HG03175 (cell line): ENCODE data around the gene RSPH10B2.
"Not testable (repeated sequence)": the region's sequence is repeated elsewhere in the genome, so short reads cannot be mapped to it uniquely, and the experiment has no call there.

ENCODE experiments used
- ATAC-seq: cut with Tn5 transposase; IDR thresholded peaks from one replicate; pipeline ENCODE4 v1.9.1; 2021; ENCODE audit warnings: mild to moderate bottlenecking, moderate library complexity; ENCODE audit not compliant: unreplicated experiment

Gene RSPH10B2

DNA sequence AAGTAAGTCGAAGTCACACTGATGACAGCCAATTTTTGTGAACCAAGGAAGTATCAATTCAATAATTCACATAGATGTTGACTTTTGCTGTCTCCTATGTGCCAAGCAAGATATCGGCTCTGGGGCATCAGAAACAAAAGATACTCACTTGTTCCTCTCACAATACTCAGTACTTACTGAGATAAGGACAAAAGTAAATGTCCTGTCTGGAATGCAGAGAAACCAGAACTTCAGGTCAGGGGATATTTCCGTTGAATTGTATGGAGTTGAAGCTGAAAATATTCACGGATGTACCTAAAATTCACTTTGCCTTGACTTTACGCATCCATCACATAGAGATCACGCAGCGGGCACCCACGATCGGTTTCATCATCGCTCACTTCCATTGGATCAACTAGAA, 83.2 kb downstream of the RSPH10B2 start:
- not testable (repeated sequence) for ATAC-seq

DNA sequence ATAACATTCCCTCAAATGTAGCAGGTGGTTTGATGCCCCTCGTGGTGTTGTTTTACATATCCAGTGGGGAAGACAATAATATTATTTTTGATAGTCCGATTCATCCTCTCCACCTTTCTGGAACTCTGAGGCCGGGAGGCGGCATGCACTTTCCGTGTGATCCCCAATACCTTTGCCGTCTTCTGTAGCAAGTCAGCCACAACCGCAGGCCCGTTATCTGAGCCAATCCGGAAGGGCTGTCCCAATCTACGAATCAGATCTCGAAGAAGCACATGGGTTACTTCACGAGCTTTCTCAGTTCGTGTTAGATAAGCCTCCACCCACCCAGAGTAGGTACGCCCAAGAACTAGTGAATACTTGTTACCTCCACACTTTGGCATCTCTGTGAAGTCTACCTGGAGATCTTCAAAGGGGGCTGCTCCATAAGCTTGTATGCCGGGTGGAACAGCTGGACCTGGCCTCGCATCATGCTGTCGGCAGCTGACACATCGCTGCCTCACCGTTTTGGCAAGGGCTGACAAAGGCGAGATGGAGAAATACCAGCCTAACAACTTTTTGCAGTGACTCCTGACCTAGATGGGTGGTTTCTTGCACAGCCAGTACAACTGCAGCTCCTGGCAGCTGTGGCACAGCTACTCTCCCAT, 88.5 kb downstream of the RSPH10B2 start:
- ATAC-seq: not testable (repeated sequence)

DNA sequence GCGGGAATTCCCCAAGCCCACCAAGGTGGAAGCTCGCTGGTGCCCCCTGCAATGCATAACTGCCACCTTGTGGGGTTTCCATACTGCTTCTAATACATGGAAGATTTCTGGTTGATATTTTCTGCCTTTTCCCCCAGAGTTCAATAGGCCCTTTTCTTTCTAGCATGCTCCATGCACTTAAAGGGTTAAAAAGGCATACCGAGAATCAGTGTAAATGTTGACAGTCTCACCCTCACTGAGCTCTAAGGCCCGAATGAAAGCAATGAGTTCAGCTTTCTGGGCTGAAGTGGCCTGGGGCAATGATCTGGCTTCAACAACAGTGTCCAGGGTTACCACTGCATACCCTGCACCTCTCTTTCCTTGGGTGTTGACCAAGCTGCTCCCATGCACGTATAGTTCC, 89.2 kb downstream of the RSPH10B2 start:
- ATAC-seq: not testable (repeated sequence)

DNA sequence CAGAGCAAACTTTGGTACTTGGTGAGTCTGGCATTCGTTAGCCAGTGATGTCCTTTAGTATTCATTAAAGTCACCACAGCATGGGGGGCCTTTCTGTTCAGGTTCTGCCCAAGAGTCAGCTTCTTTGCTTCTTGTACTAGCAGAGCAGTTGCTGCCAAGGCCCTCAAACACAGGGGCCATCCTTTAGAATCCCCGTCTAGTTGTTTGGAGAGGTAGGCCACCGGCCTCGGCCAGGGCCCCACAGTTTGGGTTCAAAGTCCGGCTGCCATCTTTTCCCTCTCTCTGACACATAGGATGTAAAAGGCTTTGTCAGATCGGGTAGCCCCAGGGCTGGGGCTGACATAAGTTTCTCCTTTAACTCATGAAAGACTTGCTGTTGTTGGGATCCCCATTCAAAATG, 89.8 kb downstream of the RSPH10B2 start:
- ATAC-seq: not testable (repeated sequence)

DNA sequence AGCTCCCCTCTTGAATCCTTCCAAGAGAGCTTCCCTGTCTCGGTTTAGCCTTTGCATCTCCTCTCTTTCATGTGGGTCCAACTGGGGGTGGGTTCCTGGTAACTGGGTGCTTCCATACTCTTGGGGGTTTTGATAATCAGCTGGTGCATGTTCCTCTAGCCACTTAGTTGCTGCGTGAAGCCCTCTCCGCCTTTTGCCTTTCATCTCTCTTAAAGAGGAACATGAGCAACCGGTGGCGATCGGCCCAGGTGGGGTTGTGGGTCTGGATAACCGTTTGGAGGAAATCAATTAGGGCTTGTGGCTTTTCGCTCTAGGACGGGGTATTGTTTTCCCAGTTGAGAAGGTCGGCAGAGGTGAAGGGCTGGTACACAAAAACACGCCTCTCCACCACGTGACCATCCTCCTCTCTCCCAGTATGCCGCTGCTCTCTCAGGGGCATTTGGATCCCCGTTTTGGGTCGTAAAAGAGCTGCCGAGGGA, 92.1 kb downstream of the RSPH10B2 start:
- not testable (repeated sequence) for ATAC-seq

DNA sequence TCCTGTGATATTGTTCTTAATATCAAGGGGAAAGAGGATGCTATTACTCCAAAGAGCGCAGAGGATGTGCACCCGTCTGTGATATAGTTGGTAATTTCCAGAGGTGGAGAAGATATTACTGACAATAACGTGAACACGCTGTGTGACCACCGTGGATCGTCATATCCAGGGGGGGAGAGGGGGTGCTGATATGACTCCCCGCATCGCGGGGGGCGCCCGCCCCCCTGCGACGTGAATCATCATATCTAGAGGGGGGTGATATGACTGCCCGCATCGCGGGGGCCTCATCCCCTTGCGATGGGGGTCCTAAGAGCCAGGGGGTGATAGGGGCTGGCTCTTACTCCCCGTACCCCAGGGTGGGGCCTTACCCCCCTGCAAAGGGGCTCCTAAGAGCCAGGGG, 93.8 kb downstream of the RSPH10B2 start:
- not testable (repeated sequence) for ATAC-seq
